Panc1 (cell line): ENCODE results near the gene PRIMPOL.

ENCODE experiments used
- CTCF ChIP-seq: fragments of 450-650 bp; IDR thresholded peaks from 2 replicates; pipeline ENCODE4 v1.5.1; 2017; ENCODE audit warnings: mild to moderate bottlenecking
- POLR2AphosphoS5 ChIP-seq: IDR thresholded peaks from 2 replicates; pipeline ENCODE4 v1.6.1; 2012; ENCODE audit warnings: mild to moderate bottlenecking, low read depth, low read length, moderate library complexity
- REST ChIP-seq, 2 experiments: IDR thresholded peaks; 2 replicates each; pipeline ENCODE4 v1.6.1; 2011 to 2012; ENCODE audit warnings: low read depth in 2 of 2, control low read depth in 1 of 2, low read length in 1 of 2, mild to moderate bottlenecking in 1 of 2, moderate library complexity in 1 of 2; ENCODE audit not compliant: insufficient read depth in 1 of 2
- SIN3A ChIP-seq: IDR thresholded peaks from 2 replicates; pipeline ENCODE4 v1.6.1; 2012; ENCODE audit warnings: low read depth, mild to moderate bottlenecking, low read length, moderate library complexity, borderline replicate concordance; ENCODE audit not compliant: insufficient read depth

- TF ChIP-seq CTCF (no peak), POLR2AphosphoS5 (no peak), SIN3A (no peak), REST (IDR thresholded peaks at IDR 0.05; ENCODE audit: insufficient read depth in 1 of 2, low read depth in 2 of 2, low read length in 1 of 2) (no peak)
Observed at GRCh38 chr4:184616633-184617551, 32.6 kb upstream of the PRIMPOL start.
